Stimulated activated CD8-positive, alpha-beta memory T cell treated with anti-CD3 and anti-CD28 coated beads, Interleukin-4, amount 100 ng/mL, for 1 hour (primary cell): ENCODE results near the gene IQCC.
A peak's percentile ranks its signal among the peaks of the same experiment; 100 is the strongest.
"Not testable (repeated sequence)": the region's sequence is repeated elsewhere in the genome, so short reads cannot be mapped to it uniquely, and the experiment has no call there.

Source experiments
- DNase-seq, 2 donors: peaks; one replicate each; pipeline ENCODE4 v3.0.0-alpha.2; 2020; ENCODE audit warnings: low read depth in 2 of 2, low spot score in 1 of 2

The IQCC gene

DNA sequence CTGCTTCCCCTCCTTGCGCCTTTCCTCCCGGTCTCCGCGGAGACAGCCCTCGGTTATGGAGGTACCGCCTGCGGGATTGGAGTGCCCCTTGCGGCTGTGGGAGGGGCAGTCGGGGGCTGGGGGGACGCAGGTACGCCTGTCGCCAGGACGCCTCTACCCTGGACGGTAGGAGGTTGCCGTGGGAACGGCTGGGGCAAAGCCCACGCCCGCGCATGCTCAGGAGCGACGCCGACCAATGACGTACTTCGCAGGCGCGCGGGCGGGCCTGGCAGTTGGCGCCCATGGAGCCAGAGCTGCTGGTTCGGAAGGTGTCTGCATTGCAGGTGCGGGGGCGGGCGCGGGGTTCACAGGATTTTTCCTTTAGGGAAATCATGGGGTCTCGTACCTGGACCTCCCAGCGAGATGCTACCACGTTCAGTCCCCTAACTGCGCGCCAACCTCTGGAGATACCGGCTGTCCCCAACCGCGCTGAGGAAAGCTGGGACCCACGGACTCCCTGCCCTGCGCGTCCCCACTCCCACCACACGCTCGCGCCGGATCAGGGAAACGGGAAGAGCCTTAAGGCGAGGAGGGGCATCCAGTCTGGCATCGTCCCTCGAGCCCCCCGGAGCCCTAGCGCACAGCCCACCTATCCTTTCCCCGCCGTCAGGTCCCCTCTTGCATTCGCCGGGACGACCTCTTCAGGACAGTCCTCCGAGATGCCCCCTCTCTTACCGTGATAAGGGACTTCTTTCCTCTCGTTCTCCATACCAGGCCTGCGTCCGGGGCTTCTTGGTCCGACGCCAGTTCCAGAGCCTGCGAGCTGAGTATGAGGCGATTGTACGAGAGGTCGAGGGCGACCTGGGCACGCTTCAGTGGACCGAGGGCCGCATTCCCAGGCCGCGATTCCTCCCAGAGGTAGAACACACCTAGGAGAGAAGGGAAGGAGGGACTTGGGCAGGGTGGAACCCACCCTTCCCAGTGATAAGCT, at the start of gene IQCC:
IQCC (plus strand) TSS at position 271 of the 970 bp plus-strand sequence; CDS start at position 282, 11 bp downstream.
- DNase-seq = peak; percentile 47 to 67

DNA sequence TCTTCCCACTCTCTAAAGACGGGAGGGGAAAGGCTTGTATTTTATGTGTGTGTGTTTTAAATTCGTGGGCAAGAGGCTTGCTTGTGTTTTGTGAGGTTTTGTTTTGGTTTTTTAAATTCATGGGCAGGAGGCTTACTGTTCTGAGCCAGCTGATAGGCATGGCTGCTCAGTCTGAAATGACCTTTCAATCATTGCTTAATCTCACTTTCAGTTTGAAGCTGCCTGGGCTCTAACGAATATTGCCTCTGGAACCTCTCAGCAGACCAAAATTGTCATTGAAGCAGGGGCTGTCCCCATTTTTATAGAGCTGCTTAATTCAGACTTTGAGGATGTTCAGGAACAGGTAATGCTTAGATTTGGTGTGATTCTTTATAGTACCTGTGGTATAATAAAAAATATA, 46.3 kb upstream of the IQCC start:
- DNase-seq = no peak

DNA sequence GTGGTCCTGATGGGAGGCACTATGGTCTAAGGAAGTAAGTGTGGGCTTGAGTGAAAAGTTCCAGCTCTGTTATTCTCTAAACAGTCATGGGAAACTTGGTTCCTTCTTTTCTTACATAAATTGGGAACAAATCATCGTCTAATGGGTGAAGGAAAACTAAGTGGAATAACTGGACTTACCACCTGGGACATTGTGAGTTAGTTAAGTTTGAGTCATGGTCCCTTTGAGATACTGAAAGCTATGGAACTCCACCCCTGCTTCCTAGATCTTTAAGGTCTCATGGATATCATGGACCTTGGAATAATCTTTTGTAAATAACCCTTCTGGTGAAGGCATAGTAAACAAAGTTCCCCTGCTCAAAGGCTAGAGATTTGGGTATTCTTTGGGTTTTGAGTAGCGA, 42.1 kb upstream of the IQCC start:
- no peak for DNase-seq

DNA sequence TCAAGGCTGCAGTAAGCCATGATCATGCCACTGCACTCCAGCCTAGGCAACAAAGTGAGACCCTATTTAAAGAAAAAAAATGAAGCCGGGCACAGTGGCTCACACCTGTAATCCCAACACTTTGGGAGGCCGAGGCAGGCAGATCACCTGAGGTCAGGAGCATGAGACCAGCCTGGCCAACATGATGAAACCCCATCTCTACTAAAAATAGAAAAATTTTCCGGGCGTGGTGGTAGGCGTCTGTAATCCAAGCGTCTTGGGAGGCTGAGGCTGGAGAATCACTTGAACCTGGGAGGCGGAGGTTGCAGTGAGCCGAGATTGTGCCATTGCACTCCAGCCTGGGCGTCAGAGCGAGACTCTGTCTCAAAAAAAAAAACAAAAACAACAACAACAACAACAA, 39.8 kb upstream of the IQCC start:
- not testable (repeated sequence) for DNase-seq

DNA sequence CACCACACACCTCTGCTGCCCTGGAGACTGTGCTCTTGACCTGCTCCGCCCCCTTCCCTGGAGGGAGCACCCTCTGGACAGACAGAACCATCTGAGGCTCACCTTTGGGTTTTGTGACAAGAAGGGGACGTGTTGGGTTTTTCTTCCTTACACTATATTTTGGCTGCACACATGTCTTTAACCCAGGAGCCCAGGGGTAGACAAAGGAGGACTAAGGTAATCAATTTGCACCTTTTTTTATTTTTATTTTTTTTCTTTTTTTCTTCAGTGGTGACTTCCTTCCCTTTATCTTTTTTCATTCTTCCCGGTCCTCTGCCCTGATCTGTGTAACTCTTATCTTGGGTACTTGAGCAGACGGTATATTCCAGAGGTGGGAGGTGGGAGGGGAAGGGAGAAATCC, 34.5 kb upstream of the IQCC start:
- DNase-seq = no peak

DNA sequence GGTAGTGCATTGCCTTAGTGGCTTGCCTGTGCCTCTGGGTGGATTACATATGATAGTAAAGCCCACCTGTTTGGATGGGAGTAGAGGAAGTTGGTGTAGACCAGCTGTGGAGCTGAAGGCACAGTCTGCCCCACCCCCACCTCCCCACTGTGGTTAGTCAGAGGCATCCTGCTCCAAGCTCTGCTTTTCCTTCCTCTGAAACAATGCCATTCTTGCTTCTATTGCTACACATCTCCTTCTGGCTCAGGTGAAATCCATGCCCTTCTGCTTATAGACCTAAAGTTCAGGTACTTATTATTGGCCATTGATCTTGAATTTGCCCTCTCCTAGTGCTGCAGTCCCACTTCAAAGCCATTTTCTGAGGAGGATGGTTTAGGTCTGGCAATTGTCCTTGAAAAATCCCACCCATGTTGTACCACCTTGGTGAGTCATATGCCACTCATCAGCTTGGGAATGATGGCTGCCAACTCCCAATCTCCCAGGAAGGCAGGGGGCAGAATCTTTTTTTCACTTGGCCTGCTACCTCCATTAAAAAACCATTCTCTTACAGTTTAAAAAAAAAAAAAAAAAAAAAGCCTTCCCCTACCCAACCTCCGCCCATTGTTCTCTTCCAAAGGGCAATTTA, 32.7 kb upstream of the IQCC start:
- no peak for DNase-seq

DNA sequence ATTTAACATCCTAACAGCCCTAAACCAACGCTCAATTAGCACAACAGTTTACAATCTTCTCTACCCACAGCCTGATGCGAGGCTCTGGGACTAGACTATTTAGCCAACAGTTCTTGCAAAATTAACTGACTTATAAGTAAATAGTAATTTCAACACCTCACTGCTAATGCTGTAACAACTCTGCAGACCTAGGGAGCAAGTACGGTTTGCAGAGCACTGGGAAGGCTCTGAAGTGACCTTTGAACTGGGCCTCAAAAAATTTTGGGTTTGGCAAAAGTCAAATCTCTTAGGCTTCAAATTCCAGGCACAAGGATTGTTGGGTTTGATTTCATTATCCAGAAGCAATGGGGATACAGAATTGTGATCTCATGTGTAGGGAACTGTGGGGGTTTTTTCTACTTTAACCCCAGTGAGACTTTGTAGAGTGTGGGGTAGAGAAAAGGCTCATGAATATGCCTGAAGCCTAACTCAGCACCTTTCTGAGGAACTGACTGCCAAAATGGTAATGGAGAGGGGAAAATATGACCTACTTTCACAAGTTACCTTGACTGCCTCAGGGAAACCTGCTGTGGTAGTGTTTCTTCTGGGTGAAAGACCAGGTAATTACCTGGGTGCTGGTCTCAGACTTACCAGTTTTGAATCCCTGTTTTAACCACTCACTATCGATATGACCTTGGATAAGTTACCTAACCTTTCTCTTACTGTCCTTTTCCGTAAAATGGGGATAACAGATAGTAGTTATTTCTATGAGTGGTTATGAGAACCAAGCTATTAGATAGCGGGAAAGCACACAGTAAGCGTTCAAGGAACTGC, 26.9 kb upstream of the IQCC start:
- no peak for DNase-seq

DNA sequence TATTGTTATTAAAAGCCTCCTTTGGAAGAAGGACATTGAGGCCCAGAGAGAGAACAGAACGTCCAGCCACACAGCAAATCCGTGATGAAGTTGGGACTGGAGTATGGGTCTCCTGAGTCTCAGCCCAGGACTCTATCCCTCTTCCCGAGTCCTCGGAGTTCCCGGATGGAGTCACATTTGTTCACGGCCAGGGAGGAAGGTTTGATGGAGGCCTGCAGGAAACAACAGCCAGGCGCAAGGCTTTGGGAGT, 26.4 kb upstream of the IQCC start:
- no peak for DNase-seq

DNA sequence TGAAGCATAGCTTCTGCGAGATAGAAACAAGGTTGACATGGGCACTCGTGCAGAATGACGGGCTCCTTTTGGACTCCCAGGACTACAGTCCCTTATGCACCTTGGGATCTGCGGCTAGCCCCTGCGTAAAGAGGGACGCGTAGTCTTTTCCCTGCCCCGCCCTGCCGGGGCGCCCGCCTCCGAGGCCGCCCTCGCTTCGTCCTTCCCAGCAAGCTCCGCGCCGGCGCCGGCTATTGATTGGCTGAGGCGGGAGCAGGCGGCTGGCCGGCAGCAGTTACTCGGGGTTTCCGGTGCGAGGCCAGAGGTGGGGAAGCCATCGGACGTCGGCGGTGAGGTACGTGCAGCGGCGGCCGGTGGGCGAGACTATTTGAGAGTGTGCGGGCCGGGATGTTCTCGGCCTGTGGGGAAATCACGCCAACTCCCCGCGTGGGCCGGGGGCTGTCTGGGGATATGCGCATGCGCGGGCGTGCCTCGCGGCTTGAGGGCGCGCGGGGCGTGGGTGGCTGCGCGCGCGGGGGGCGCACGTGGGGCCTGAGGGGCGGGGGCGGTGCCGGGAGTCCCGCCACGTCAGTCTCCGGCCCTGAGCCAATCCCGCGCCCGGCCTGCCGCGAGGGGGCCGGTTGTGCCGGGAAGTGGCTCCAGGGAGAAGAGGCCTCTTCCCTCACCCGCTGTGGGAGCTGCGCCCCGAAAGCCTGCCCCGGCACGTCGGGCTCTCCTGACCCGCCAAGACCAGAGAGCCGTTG, 25.9 kb upstream of the IQCC start, which contains the start of gene TXLNA:
TXLNA (plus strand) TSS at position 233 of the 743 bp plus-strand sequence. CDS start 671 bp downstream, outside the sequence.
- DNase-seq = peak; percentile 77

DNA sequence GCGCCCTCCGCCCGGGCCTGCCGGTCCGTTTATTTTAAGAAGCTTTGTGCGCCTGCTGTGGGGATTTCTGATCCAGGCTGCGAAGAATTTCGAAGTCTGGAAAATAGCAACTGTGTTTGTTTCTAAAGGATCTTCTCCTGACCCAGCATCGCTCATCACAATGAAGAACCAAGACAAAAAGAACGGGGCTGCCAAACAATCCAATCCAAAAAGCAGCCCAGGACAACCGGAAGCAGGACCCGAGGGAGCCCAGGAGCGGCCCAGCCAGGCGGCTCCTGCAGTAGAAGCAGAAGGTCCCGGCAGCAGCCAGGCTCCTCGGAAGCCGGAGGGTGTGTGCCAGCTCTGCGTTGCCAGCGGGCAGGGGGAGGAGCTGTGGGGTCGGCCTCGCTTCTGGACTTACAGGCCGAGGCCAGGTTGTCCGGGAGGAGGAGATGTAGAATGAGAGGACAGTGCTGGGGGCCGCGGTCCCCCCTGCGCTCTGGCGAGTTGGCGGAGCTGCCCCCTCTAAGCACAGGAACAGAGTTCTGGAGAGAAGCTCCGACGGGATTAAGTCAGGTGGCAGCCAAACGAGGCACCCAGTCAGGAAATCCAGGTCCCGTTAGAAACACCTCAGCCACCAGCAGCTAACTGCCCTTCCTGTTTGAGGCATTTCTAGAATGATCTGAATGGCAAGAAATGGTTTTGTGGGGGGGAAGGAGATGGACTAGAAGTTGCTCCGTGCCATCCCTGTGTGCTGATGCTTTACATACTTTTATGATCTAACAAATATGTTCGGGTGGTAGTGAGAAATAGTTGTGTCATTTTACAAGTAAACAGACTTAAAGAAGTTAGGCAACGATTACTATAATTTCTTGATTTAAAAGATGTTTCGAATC, 25.0 kb upstream of the IQCC start:
- no peak for DNase-seq

DNA sequence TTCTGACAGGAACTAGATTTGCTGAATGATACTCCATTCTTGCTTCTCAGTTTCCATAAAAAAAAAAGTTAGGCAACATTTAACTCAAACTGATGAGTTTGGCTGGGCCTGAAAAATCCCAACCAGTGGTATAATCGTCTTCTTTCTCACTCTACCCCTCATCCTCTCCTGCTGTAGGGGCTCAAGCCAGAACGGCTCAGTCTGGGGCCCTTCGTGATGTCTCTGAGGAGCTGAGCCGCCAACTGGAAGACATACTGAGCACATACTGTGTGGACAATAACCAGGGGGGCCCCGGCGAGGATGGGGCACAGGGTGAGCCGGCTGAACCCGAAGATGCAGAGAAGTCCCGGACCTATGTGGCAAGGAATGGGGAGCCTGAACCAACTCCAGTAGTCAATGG, 24.4 kb upstream of the IQCC start:
- DNase-seq = no peak

DNA sequence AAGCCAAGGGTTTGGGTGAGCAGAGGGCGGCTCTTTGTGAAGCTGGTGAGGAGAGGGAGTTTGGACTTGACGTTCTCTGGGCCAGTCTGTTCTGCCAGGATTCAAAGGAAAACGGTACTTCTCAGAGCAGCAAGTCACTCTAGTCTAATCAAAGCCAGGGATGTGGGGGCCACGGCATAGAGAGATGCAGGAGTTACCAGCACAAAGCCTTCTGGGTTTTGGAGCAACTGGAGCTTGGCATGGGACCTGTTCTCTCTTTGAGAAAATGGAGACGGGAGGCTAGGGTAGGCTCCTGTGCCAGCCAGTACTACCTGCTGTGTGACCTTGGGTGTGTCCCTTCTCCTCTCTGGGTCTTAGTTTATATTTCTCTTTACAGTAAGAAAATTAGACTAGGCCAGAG, 23.9 kb upstream of the IQCC start:
- DNase-seq = no peak

DNA sequence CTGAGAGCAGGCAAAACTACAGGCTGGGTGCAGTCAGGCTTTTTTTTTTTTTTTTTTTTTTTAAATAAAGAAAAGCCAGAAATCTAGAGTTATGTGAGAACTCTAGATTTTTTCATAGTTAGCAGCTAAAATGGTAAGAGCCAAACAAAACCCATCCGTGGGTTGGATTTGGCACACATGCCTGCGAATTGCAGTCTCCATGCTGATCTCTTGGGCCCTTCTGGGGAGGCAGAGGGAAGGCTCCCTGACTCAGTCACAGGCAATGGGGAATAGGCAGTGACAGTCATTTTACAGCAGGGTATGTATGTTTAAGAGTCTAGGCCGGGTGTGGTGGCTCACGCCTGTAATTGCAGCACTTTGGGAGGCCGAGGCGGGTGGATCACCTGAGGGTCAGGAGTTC, 23.4 kb upstream of the IQCC start:
- DNase-seq = no peak

DNA sequence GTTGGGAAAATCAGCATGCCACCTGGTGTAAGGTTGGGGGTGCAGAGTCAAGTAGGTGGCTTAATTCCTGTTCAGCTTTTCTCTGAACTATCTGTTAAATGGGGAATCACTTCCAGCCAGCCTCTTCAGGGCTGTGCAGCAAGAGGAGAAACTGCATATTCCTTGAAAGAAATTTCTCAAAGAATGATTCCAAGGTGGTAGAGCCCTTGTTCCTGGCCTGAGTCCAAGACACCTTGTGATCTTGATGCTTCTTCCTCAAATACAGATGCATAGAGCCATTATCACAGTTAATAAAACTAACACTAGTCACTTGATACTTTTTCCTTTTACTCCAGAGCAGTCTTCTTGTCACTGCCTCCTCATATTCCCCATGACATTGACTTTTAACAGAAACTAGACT, 20.8 kb upstream of the IQCC start:
- DNase-seq = no peak

DNA sequence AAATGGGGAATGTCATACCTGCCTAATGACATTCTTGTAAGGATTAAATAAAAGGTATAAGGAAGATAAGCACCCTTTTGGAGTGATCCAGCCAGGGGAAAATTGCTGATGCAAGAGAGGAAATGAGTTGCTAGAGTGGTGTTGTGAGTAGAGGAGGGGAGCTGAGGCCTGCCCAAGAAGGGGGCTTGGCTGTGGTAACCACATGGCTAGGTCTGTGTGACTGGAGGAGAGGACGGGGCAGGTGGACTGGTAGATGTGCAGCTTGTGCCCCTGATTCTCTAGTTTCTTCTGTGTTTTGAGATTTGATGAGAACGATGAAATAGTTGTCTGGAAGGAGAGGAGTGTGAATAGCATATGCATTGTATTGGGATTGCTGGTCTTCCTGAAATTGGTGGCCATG, 19.4 kb upstream of the IQCC start:
- no peak for DNase-seq

DNA sequence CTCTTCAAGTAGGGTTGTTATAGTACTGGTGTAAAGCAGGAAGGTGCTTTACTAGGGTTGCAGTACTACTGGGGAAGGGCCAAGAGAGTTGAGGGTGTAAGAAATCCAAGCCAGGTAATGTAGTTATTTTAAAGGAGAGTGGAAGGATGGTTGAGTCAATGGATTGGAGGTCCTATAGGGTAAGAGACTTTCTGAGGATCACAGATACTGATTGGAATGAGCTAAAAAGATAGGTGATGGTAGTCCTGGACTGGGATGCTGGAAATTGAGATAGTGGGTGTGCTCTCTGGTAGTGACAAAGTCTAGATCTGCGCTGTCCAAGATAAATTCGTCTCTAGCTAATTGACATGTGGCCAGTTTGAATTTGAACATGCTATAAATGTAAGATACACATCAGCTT, 19.0 kb upstream of the IQCC start:
- DNase-seq = no peak

DNA sequence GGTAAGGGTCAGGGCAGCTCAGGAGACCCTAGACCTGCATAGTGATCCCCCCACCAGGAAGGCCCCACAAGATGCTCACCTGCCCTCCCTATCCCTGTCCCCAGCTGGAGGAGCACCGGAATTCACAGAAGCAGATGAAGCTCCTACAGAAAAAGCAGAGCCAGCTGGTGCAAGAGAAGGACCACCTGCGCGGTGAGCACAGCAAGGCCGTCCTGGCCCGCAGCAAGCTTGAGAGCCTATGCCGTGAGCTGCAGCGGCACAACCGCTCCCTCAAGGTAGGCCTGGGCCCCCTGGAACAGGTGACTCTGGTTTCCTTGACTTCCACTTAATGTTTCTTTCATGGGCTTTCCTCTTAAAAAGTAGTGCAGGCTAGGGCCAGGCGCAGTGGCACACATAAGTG, 17.6 kb upstream of the IQCC start:
- DNase-seq = no peak

DNA sequence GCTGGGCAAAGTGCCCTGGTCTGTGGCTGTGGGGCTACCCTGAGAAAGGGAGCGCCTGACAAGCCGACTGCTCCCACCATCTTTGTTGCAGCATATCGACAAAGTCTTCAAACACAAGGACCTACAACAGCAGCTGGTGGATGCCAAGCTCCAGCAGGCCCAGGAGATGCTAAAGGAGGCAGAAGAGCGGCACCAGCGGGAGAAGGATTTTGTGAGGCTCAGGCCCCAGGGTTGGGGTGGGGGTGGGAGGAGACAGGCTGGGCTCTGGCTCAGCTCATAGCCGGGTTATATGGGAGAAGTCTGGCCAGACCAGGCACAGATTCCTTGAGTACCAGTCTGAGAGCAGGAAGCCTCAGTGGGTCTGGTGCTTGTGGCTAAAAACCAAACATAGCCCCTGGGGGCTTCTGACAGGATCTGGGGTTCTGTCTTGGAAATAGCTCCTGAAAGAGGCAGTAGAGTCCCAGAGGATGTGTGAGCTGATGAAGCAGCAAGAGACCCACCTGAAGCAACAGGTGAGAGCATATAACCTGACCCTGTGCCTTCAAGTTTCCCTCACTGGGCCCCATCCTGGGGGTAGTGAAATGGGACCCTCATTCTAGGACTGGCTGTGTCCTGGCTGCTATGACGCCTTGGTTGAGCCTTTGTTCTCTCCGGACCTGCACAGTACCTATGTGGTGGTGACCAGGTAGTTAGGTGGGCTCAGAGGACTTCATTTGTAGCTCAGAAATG, 13.1 kb upstream of the IQCC start:
- no peak for DNase-seq

DNA sequence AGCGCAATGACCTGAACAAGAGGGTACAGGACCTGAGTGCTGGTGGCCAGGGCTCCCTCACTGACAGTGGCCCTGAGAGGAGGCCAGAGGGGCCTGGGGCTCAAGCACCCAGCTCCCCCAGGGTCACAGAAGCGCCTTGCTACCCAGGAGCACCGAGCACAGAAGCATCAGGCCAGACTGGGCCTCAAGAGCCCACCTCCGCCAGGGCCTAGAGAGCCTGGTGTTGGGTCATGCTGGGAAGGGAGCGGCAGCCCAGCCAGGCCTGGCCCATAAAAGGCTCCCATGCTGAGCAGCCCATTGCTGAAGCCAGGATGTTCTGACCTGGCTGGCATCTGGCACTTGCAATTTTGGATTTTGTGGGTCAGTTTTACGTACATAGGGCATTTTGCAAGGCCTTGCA, 10.5 kb upstream of the IQCC start:
- no peak for DNase-seq

DNA sequence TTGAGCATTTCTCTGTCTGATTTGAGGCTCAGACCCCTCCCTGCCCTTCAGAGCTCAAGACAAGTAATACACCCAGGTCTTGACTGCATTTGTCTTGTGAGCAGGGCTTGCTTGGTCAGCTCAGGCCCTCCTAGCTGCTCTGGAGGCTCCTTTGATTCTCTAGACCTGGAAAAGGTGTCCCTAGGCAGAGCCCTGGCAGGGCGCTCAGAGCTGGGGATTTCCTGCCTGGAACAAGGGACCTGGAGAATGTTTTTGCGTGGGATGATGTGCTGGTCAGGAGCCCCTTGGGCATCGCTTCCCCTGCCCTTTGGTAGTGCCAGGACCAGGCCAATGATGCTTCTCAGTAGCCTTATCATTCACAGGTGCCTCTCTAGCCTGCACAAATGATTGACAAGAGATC, 9.9 kb upstream of the IQCC start:
- no peak for DNase-seq
